Tibial artery (tissue), 4 donors: Measurements from ENCODE around the gene MYLK.
A peak's percentile ranks its signal among the peaks of the same experiment; 100 is the strongest.

Experiments used
- DNase-seq, 2 donors: peaks; one replicate each; pipeline ENCODE4 v3.0.0-alpha.2; 2019
- H3K27ac ChIP-seq, 2 donors: fragments of 200-600 bp; sonication (generic) in 1 of 2; 1 replicate in 1 of 2; 2 replicates in 1 of 2; pipeline ENCODE4 v1.5.1; 2018 to 2019; ENCODE audit warnings: mild to moderate bottlenecking in 1 of 2
- H3K27me3 ChIP-seq, 2 donors: fragments of 200-600 bp; sonication (generic) in 1 of 2; one replicate each; pipeline versions ENCODE4 v1.5.1 to v1.6.0; 2016 to 2019
- H3K36me3 ChIP-seq, 3 donors: fragments of 200-600 bp; sonication (generic) in 2 of 3; one replicate each; pipeline ENCODE4 v1.5.1; 2016 to 2019; ENCODE audit warnings: mild to moderate bottlenecking in 2 of 3
- H3K4me1 ChIP-seq, 4 donors: fragments of 200-600 bp; sonication (generic) in 2 of 4; 1 replicate in 3 of 4; 2 replicates in 1 of 4; pipeline ENCODE4 v1.5.1; 2016 to 2019
- H3K4me3 ChIP-seq, 2 donors: fragments of 200-600 bp; sonication (generic) in 1 of 2; 1 replicate in 1 of 2; 2 replicates in 1 of 2; pipeline ENCODE4 v1.5.1; 2018 to 2019; ENCODE audit warnings: mild to moderate bottlenecking in 2 of 2
- H3K9me3 ChIP-seq, 3 donors: fragments of 200-600 bp; sonication (generic) in 1 of 3; one replicate each; pipeline ENCODE4 v1.5.1; 2016 to 2019
- intact Hi-C: fragments of 100-400 bp; cut with DNase I; formaldehyde crosslinking; loops from one replicate; pipeline ENCODE4 v1.15.0; 2023; ENCODE audit warnings: low total_unique reads
- TF ChIP-seq, protein P1 (sequence below), 2 experiments: fragments of 200-600 bp in 1 of 2; fragments of 450-650 bp in 1 of 2; IDR thresholded peaks; one replicate each; pipeline ENCODE4 v1.5.1; 2017 to 2019; ENCODE audit warnings: antibody characterized with exemption in 2 of 2, mild to moderate bottlenecking in 1 of 2, moderate library complexity in 1 of 2

Gene MYLK

DNA sequence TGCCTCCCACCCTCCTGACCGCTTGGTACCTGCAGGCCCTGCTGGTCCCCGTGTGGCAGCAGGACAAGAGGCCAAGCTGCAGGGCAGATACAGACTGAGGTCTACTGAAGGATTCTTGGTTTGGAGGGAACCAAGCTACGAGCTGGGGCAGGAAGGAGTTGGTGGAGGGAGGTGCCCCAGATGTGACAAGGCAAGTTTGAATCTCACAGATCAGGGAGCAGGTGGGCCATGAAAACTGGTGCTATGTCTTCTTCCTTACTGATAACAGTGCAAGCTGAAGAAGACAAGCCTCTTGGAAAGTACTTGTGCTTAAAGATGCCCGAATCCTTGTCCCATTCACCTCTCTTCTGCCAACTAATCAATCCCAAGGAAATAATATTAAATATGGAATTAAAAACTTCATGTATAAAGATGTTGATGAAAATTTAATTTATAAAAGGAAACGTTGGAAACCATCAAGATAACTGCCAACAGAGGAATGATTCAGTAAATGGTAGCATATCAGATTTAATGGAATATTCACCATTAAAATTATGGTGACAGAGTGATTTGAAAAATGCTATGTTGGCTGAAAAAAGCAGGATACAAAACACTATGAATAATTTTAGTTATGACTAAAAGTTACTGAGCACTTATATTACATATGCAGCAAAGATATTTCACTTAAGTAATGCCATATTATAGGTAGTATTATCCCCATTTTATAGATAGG is 107.9 kb downstream of the MYLK start:
- no peak overlapping the region for H3K4me3 ChIP-seq
- H3K4me1 ChIP-seq: peaks cover 0 to 49% (median 31%) of the 10 kb centered on the region in 4 donors
- intact Hi-C loops: no loop called here
- no peak for DNase-seq
- H3K27ac ChIP-seq: no peak overlapping the region
- H3K9me3 ChIP-seq: no peaks in the 10 kb centered on the region
- TF ChIP-seq, protein P1, sequence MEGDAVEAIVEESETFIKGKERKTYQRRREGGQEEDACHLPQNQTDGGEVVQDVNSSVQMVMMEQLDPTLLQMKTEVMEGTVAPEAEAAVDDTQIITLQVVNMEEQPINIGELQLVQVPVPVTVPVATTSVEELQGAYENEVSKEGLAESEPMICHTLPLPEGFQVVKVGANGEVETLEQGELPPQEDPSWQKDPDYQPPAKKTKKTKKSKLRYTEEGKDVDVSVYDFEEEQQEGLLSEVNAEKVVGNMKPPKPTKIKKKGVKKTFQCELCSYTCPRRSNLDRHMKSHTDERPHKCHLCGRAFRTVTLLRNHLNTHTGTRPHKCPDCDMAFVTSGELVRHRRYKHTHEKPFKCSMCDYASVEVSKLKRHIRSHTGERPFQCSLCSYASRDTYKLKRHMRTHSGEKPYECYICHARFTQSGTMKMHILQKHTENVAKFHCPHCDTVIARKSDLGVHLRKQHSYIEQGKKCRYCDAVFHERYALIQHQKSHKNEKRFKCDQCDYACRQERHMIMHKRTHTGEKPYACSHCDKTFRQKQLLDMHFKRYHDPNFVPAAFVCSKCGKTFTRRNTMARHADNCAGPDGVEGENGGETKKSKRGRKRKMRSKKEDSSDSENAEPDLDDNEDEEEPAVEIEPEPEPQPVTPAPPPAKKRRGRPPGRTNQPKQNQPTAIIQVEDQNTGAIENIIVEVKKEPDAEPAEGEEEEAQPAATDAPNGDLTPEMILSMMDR (IDR thresholded peaks at IDR 0.05): no peak
- no peaks in the 10 kb centered on the region for H3K27me3 ChIP-seq
- no peaks in the 10 kb centered on the region for H3K36me3 ChIP-seq

DNA sequence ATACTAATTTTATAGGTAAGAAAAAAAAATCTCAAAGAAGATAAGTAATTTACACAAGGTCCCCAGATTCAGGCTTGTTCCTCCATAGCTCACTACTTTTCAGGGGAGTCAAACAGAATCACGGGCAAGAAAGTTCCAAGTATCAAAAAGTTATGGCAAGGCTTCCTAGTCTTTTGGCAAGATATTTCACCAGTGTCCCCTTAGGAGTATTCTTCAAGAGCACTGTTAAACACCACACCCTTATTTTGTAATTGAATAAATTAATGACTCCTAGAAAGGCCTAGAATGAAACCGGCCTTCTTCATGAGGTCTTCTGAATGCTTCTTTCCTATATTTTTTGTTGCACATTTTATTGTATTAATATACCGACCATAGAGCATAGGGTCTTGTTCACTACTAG is 109.7 kb downstream of the MYLK start:
- no peaks in the 10 kb centered on the region for H3K9me3 ChIP-seq
- TF ChIP-seq, protein P1 (IDR thresholded peaks at IDR 0.05): no peak
- intact Hi-C loops: no loop called here
- peak overlapping the region; percentile 57 to 71 for H3K27ac ChIP-seq
- DNase-seq: no peak
- peaks cover 0 to 35% (median 22%) of the 10 kb centered on the region in 4 donors for H3K4me1 ChIP-seq
- no peaks in the 10 kb centered on the region for H3K27me3 ChIP-seq
- no peak overlapping the region for H3K4me3 ChIP-seq
- no peaks in the 10 kb centered on the region for H3K36me3 ChIP-seq

DNA sequence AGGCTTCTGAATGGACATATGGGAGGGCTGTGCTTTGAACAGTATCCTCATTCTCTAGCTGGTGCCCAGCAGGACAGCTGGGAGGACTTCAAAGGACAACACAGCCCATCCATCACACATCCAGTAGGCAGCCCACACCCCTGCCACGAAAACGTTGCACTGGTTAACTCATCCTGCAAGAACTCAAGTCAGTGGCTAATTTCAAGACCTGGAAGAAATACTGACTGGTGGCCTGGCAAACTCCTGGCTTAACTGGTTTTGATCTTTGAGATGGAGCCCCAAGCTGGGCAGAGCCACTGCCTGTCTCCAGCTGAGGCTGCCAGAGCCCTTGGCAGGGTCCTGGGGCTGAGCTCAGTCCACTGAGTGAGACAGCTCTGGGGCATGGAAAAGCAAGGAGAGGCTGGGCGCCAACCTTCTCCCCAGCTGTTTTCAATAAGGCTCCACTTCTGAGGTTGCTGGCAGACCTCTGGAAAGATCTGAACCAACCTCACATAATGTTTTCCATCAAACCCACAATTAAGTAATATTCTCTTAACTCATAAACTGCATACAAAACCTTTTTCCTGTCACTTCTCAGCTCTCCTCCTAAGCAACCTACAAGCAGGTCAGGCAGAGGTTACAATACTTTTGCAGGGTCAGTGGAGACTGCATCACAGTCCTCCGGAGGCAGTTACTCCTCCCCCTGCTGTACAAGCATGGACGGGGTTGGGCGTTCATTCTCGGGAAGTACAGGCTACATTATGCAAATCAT is 110.3 kb downstream of the MYLK start:
- TF ChIP-seq, protein P1 (IDR thresholded peaks at IDR 0.05): no peak
- H3K4me1 ChIP-seq: peaks cover 0 to 35% (median 21%) of the 10 kb centered on the region in 4 donors
- DNase-seq: peak; percentile 53 to 81
- intact Hi-C loops: no loop called here
- H3K4me3 ChIP-seq: no peak overlapping the region
- H3K27me3 ChIP-seq: no peaks in the 10 kb centered on the region
- H3K9me3 ChIP-seq: no peaks in the 10 kb centered on the region
- H3K27ac ChIP-seq: peak overlapping the region; percentile 57 to 71
- no peaks in the 10 kb centered on the region for H3K36me3 ChIP-seq

DNA sequence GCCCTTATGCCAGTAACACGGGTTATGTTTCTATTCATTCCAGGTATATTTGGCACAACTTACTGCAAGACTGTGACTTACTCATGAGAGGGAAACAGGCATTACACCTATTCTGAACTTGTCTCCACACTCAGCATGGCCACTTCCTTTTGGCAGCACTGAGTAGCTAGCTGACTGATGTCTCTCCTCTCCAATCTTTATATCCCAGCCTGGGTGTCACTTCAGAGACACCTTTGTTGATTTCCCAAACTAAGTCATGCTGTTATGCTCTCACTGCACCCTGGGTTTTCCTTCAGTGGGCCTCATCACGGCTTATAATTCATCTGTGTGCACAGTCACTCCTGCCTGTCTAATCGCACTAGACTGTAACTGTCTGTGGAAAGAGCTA is 114.8 kb downstream of the MYLK start:
- Histone ChIP-seq H3K4me1 (peaks cover 0 to 68% (median 46%) of the 10 kb centered on the region in 4 donors), H3K27me3 (no peaks in the 10 kb centered on the region), H3K4me3 (no peak overlapping the region), H3K9me3 (no peaks in the 10 kb centered on the region), H3K36me3 (no peaks in the 10 kb centered on the region), H3K27ac (peak overlapping the region in 1 of 2 donors; percentile 79)
- intact Hi-C loops: no loop called here
- no peak for DNase-seq
- TF ChIP-seq, protein P1 (IDR thresholded peaks at IDR 0.05): no peak

DNA sequence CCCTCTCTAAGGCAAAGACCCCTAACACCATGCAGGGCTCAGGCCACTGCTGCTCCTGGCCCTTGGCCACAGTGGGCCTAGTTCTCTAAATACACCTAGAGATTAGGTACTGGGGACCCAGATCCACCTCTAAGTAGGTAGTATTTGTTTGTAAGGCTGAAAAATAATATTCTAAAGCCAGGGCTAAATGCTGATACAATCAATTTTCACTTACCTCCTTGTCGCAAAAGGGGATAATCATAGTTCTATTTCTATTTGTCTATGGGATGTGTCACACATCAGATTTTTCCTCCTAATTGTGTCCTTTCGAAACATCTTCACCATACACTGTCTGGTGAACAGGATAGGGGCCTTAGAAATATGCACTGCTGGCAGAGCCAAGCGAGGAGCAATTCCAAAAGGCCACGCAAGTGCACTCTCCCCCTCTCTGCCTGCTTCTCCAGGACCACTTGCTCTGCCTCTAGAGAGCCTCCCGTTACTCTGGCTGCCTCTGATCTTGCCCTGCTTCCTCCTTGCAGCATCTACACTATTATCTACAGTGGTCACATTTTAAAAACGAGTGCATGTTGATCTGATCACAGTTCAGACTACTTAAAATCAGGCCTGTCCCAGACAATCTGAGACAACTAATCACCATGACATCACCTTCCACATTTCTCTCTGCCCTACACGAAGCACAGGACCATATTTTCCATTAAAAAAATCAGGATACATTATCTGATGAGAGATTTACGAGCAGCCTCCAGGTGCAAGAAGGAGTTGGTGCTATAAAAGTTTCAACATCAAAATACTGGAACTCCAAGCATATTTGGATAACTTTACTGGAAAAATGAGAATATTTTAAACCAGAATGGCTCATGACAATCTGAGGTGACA is 115.4 kb downstream of the MYLK start:
- DNase-seq: no peak
- intact Hi-C loops: no loop called here
- no peaks in the 10 kb centered on the region for H3K36me3 ChIP-seq

More for the DNA sequence above, 115.4 kb downstream of the MYLK start:
- peak overlapping the region; percentile 79 to 85 for H3K27ac ChIP-seq
- H3K27me3 ChIP-seq: no peaks in the 10 kb centered on the region
- H3K9me3 ChIP-seq: no peaks in the 10 kb centered on the region
- H3K4me1 ChIP-seq: peaks cover 0 to 62% (median 40%) of the 10 kb centered on the region in 4 donors
- TF ChIP-seq, protein P1 (IDR thresholded peaks at IDR 0.05): no peak
- H3K4me3 ChIP-seq: no peak overlapping the region
